GM19395 (cell line): ENCODE data around the gene VAT1L.

ENCODE experiments used
- ATAC-seq: cut with Tn5 transposase; IDR thresholded peaks from one replicate; pipeline ENCODE4 v1.9.1; 2021; ENCODE audit warnings: mild to moderate bottlenecking, moderate library complexity; ENCODE audit not compliant: unreplicated experiment

VAT1L gene, protein sequence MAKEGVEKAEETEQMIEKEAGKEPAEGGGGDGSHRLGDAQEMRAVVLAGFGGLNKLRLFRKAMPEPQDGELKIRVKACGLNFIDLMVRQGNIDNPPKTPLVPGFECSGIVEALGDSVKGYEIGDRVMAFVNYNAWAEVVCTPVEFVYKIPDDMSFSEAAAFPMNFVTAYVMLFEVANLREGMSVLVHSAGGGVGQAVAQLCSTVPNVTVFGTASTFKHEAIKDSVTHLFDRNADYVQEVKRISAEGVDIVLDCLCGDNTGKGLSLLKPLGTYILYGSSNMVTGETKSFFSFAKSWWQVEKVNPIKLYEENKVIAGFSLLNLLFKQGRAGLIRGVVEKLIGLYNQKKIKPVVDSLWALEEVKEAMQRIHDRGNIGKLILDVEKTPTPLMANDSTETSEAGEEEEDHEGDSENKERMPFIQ

DNA sequence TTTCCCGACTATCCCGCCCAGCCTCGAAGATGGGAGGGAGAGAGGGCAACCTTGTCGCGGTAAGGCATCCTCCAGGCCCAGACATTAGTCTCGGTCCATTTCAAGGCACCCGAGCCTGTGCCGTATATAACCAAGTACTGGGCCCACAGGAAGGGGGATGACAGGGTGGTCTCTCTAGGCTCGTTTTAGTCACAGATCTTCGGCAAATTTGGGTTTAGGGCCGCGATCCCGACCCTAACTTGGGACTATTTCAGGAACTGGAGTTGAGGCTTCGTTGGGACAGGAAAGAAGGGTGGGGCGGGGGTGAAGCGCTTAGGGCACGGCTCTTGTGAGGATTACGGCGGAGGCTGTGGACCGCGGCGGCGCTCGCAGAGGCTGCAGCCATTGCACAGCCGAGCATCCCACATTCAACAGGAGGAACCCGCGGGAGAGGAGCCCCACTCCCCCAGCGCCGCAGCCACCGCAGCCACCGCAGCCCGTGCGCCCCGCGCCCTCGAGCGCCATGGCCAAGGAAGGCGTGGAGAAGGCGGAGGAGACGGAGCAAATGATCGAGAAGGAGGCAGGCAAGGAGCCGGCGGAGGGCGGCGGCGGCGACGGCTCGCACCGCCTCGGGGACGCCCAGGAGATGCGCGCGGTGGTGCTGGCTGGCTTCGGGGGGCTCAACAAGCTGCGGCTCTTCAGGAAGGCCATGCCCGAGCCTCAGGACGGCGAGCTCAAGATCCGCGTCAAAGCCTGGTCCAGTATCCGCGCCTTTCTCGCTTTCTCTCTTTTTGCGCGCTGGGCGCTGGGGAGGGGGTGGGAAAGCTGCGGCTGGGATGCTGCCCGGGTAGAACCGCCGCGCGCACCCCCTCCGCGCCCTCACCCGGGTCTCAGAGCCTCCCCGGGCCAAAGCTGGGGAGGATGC lies at the start of gene VAT1L:
TSS of gene VAT1L (plus strand) at position 384 of the 904 bp plus-strand sequence. CDS start at position 503, 119 bp downstream.
- ATAC-seq, result no peak

DNA sequence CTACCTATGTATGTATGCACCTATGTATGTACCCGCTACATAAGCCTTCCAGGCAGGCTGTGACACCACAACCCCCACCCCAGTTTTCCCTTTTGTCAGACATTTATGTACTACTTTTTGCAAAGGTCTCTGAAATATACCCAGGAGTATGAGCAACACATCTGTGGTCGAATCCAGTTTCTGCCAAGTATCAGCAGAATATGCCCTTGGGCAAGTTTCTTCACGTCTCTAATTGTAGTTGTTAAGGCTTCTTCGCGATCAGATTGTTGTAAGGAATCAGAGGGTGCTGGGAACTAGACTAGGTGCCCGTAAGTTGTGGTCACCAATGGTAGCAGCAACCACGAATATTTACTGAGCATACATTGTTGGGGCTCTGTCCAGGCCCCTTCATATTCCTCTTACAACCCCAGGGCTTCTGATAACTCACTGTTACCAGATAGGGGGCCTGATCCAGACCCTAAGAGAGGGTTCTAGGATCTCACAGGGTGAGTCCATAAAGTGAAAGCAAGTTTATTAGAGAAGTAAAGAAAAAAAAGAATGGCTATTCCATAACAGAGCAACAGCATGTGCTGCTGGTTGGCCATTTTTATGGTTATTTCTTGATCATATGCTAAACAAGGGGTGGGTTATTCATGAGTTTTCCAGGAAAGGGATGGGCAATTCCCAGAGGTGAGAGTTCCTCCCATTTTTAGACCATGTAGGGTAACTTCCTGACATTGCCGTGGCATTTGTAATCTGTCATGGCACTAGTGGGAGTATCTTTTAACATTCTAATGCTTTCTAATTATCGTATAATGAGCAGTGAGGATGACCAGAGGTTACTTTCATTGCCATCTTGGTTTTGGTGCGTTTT lies 49.4 kb upstream of the VAT1L start:
- ATAC-seq, result no peak

DNA sequence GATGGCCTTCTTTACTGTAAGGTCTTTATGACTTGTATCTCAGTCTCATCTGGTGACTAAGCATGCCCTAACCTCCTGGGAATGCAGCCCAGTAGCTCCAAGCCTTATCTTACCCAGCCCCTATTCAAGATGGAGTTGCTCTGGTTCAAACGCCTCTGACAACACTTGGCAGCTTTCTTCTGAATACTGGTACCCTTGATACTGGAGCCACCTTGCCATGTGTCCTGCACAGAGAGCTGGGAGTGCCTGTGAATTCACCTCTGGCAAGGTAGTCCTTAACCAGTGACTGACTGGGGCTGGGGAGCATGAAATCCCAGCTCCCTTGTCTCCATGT lies 48.8 kb upstream of the VAT1L start:
- ATAC-seq, result no peak

DNA sequence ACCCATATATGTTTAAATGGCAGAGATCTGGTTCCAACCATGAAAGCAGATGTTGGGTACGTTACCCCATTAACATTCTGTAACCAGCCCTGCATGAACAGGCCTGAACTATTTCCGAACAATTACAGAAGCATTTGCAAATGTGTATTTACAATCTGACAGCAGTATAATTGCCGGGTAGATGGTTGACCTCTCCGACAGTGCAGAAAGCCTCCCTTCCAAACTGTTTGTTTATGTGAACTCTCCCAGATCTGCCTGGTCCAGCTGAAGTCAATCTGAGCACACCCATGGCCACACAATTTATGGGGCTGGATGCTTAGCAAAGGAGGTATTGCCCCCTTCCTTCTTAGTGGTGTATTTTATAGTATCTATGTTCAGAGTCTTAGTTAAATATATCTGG lies 44.2 kb upstream of the VAT1L start:
- ATAC-seq, result no peak

DNA sequence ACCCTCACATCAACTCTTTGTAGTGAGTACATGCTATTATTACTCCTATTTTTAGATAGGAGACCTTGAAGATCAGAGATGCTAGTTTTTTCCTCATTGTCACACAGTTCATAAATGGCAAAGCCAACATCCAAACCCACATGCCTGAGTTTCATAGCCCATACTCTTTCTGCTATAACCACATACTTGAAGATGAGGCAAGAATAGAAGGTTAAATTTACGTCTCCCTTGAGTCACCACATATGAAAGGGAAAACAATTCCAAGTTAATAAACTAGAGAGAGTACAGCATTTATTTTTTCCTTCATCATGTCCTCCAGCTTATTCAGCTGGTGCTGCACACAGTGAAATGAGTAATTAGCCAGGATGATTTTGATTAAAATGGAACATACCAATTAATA lies 42.4 kb upstream of the VAT1L start:
- no peak for ATAC-seq

GRCh38 chr16:77748421-77749005 lies 39.9 kb upstream of the VAT1L start:
- ATAC-seq, result no peak

DNA sequence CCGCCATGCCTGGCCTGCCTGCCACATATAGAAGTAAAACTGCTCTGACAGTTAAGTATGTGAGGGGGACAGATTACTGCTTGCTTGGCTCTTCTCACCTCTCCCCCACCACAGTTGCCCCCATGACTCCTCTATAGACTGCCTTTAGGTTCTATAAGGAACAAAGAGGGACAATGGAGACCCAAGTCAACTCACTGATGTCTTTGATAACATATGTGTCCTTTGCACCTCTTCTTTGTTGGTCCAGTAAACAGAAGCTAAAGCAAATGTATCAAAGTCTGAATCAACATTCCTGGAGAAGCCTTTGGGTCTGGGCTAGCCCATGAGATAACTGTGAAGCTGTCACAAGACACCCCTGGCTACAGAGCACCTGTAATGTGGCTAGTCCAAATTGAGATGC lies 38.9 kb upstream of the VAT1L start:
- no peak for ATAC-seq

- no peak for ATAC-seq
Observed at GRCh38 chr16:77758046-77758445, 30.3 kb upstream of the VAT1L start.

- no peak for ATAC-seq
Observed at GRCh38 chr16:77758508-77758907, 29.9 kb upstream of the VAT1L start.

- ATAC-seq, result no peak
Observed at GRCh38 chr16:77759201-77759600, 29.2 kb upstream of the VAT1L start.

GRCh38 chr16:77759821-77760220 lies 28.5 kb upstream of the VAT1L start:
- no peak for ATAC-seq

- ATAC-seq, result no peak
Observed at GRCh38 chr16:77760800-77761199, 27.6 kb upstream of the VAT1L start.

GRCh38 chr16:77761204-77761603 lies 27.2 kb upstream of the VAT1L start:
- ATAC-seq, result no peak

DNA sequence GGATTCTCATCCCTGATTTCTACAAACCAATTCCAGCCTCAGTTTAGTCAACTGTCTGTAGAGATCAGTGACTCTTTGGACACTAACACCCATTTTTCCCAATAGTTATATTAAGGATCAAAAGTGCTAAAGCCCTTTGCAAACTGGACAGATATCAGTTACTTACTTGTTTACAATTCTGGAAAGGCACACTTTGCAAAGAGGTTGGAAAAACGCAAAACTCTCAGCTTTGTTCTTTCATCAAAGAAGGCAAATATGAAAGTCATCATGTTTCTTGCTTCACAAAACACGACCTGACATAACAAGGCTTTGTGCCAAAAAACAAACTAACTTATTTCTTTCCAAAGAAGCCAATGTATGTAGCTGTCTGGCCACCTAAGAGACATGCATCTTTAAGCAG lies 26.1 kb upstream of the VAT1L start:
- ATAC-seq, result no peak

DNA sequence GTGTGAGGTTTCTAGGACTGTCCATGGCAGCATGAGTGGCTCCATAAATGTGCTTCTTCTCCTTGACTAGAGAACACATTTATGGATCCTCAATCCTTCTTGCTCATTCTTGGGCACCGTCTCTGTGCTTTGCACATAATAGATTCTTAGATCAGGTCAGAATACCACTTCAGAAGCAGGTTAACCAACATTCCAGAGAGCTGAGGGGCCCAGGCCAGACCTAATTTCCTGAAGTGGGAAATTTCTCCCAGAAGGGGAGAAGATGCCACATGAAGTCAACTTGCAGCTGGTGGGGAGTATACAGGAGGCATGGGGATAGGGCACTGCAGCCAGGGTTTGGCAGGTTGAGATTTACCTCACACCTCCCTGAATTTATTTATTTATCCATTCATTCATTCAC lies 24.4 kb upstream of the VAT1L start:
- ATAC-seq, result no peak

- no peak for ATAC-seq
Observed at GRCh38 chr16:77767211-77767610, 21.2 kb upstream of the VAT1L start.

DNA sequence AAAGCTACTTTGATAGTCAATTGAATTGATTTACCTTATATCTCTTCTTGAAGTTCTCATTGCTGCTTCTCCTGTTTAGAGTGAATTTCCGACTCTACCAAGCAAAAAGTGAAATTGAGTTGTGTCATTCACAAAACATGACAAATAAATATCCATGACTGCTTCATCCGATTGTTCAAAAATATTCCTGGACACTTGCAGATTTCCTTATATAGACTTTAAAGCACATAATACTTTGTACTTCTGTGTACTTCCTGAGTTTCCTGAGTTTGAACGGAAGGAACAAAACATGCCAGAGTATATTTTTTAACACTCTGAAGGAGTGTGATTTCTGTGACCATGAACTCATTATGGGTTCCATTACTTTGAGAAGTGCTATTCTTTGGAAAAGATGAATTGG lies 20.5 kb upstream of the VAT1L start:
- no peak for ATAC-seq

DNA sequence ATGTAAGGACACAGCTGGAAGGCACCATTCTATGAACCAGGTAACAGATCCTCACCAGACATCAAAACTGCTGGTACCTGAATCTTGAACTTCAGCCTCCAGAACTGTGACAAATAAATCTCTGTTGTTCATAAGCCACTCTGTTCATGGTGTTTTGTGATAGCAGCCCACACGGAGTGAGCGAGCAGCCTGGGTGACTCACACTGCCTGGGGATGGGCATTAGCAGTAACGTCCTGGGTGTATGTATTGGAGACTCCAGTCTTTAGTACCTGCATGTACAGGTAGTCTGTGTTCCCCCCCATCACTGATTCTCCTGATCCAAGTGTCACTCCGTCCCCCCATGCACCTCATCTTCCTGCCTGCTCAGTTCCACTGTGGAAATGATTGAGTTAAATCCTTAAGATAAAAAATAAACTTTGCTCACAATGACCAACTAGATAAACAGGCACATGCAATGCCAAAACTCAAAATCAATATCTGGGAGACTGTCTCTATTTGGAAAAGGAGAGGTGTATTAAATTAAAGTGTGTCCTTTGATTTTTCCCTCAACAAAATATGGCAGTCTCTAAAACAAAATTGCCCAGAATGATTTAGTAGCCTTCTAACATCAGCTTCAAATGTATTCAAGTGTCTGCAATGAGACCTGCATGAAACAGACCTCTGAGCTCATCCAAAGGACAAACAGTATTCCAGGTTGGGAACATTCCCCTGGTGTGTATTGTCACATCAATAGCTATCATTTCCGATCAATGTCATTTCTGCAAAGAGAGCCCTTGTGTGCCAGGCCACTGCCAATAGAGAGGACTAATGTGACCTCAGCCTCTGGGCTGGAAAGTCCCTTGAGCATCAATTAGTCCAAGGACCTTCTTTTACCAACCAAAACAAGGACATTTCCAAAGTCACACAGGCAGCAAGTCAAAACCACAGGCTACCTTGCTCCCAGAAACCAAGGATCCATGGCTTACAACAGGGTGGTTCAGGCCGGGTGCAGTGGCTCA lies 12.2 kb upstream of the VAT1L start:
- ATAC-seq, result no peak

DNA sequence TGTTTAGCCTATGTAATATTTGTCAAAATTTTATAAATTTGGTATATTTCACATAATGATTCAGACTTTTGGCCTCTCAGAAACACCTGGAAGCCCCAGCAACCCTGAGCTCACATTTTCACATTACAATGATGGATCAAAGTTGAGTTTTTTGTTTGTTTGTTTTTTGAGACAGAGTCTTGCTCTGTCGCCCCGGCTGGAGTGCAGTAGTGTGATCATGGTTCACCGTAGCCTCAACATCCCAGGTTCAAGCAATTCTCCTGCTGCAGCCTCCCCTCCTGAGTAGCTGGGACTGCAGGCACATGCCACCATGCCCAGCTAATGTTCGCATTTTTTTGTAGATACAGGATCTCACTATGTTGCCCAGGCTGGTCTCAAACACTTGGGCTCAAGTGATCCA lies 10.6 kb upstream of the VAT1L start:
- no peak for ATAC-seq
